ENCODE measurements around the gene NELFB. TPM values are rescaled to one million over a fixed set of nuclear protein-coding genes. Genes with fewer than 3 reads are reported as not detected.

Gene NELFB
- total and polyA plus RNA-seq, 9 of the 15 experiments (the other 6 are each of a cell fraction or from before 2014, with no cell fraction given): 0.24 to 84.0 (median 29.7) TPM

- TF ChIP-seq WHSC1 (IDR thresholded peaks at IDR 0.05; ENCODE audit: low read length) (peak; percentile 33), MCM7 (IDR thresholded peaks at IDR 0.05) (peak in 1 of 2 experiments; percentile 93; a peak in 1 of 4 replicates), ZNF407 (IDR thresholded peaks at IDR 0.05; ENCODE audit: low read depth) (peak; percentile 57; the same call in 1 of the 2 replicates), HBP1 (CRISPR knock-in tag; IDR thresholded peaks at IDR 0.05) (peak; percentile 90; the same call in 1 of the 2 replicates), TBL1XR1 (IDR thresholded peaks at IDR 0.05; ENCODE audit: low read length in 2 of 2) (0 out of 4 replicates have a peak, but pooled peaks of 1 of the 2 experiments have one; percentile 20), ZFP91 (CRISPR knock-in tag; IDR thresholded peaks at IDR 0.05) (no peak), ZNF436 (CRISPR knock-in tag; IDR thresholded peaks at IDR 0.05) (no peak), ZNF253 (CRISPR knock-in tag; conservative IDR thresholded peaks at IDR 0.05) (no peak), ZNF282 (CRISPR knock-in tag; IDR thresholded peaks at IDR 0.05) (no peak), ZNF12 (CRISPR knock-in tag; IDR thresholded peaks at IDR 0.05) (no peak), ZBTB1 (CRISPR knock-in tag; IDR thresholded peaks at IDR 0.05; ENCODE audit: borderline replicate concordance, low read depth) (0 out of 2 replicates have a peak, but pooled peaks have one; percentile 12)
Observed at GRCh38 chr9:137268538-137269201, 13.5 kb downstream of the NELFB start (continued).
